ENCODE measurements around the gene PIWIL1.

The PIWIL1 gene

GRCh38 chr12:130336723-130337487 is 782 bp upstream of the PIWIL1 start:
- no peak for DNase-seq (ENCODE audit: low read depth in 4 of 4, low spot score in 1 of 4)

GRCh38 chr12:130338794-130339601 is 1.3 kb downstream of the PIWIL1 start:
- DNase-seq (ENCODE audit: low read depth in 4 of 4, low spot score in 1 of 4), result no peak

GRCh38 chr12:130339951-130340350 is 2.3 kb downstream of the PIWIL1 start:
- no peak for DNase-seq (ENCODE audit: low read depth in 4 of 4, low spot score in 1 of 4)

GRCh38 chr12:130342442-130342841 is 4.8 kb downstream of the PIWIL1 start:
- no peak for DNase-seq (ENCODE audit: low read depth in 4 of 4, low spot score in 1 of 4)

GRCh38 chr12:130342842-130343241 is 5.2 kb downstream of the PIWIL1 start:
- no peak for DNase-seq (ENCODE audit: low read depth in 4 of 4, low spot score in 1 of 4)

GRCh38 chr12:130344529-130344928 is 6.8 kb downstream of the PIWIL1 start:
- no peak for DNase-seq (ENCODE audit: low read depth in 4 of 4, low spot score in 1 of 4)

- DNase-seq (ENCODE audit: low read depth in 4 of 4, low spot score in 1 of 4), result no peak
These were observed 7.6 kb downstream of the PIWIL1 start for GRCh38 chr12:130345292-130345691.

- no peak for DNase-seq (ENCODE audit: low read depth in 4 of 4, low spot score in 1 of 4)
These were observed 9.9 kb downstream of the PIWIL1 start for GRCh38 chr12:130347588-130347987.

GRCh38 chr12:130350715-130351114 is 13.0 kb downstream of the PIWIL1 start:
- DNase-seq (ENCODE audit: low read depth in 4 of 4, low spot score in 1 of 4), result no peak

GRCh38 chr12:130351326-130351725 is 13.6 kb downstream of the PIWIL1 start:
- DNase-seq (ENCODE audit: low read depth in 4 of 4, low spot score in 1 of 4), result no peak

GRCh38 chr12:130353081-130353480 is 15.4 kb downstream of the PIWIL1 start:
- DNase-seq (ENCODE audit: low read depth in 4 of 4, low spot score in 1 of 4), result no peak

GRCh38 chr12:130354407-130354806 is 16.7 kb downstream of the PIWIL1 start:
- no peak for DNase-seq (ENCODE audit: low read depth in 4 of 4, low spot score in 1 of 4)

GRCh38 chr12:130356222-130356621 is 18.5 kb downstream of the PIWIL1 start:
- DNase-seq (ENCODE audit: low read depth in 4 of 4, low spot score in 1 of 4), result no peak

GRCh38 chr12:130357241-130357640 is 19.6 kb downstream of the PIWIL1 start:
- DNase-seq (ENCODE audit: low read depth in 4 of 4, low spot score in 1 of 4), result no peak

- DNase-seq (ENCODE audit: low read depth in 4 of 4, low spot score in 1 of 4), result no peak
These were observed 20.1 kb downstream of the PIWIL1 start for GRCh38 chr12:130357729-130358330.

- DNase-seq (ENCODE audit: low read depth in 4 of 4, low spot score in 1 of 4), result no peak
These were observed 24.4 kb downstream of the PIWIL1 start for GRCh38 chr12:130362060-130362459.

- DNase-seq (ENCODE audit: low read depth in 4 of 4, low spot score in 1 of 4), result no peak
These were observed 26.9 kb downstream of the PIWIL1 start for GRCh38 chr12:130364578-130364977.

- DNase-seq (ENCODE audit: low read depth in 4 of 4, low spot score in 1 of 4), result no peak
These were observed 28.5 kb downstream of the PIWIL1 start for GRCh38 chr12:130366159-130366558.

- no peak for DNase-seq (ENCODE audit: low read depth in 4 of 4, low spot score in 1 of 4)
These were observed 29.3 kb downstream of the PIWIL1 start for GRCh38 chr12:130367003-130367402.

GRCh38 chr12:130367523-130367922 is 29.8 kb downstream of the PIWIL1 start:
- no peak for DNase-seq (ENCODE audit: low read depth in 4 of 4, low spot score in 1 of 4)

- no peak for DNase-seq (ENCODE audit: low read depth in 4 of 4, low spot score in 1 of 4)
These were observed 32.1 kb downstream of the PIWIL1 start for GRCh38 chr12:130369816-130370215.

GRCh38 chr12:130371296-130371695 is 33.6 kb downstream of the PIWIL1 start:
- DNase-seq (ENCODE audit: low read depth in 4 of 4, low spot score in 1 of 4), result no peak
